Breast epithelium (tissue), 4 donors: ENCODE results near the gene LEP. TPM values are rescaled to one million over a fixed set of nuclear protein-coding genes. Genes with fewer than 3 reads are reported as not detected.
A peak's percentile ranks its signal among the peaks of the same experiment; 100 is the strongest.

Experiments used
- DNase-seq, 2 donors: peaks; one replicate each; pipeline ENCODE4 v3.0.0-alpha.2; 2019; ENCODE audit warnings: low spot score in 2 of 2
- H3K27ac ChIP-seq, 2 donors: fragments of 200-600 bp; sonication (generic) in 1 of 2; one replicate each; pipeline ENCODE4 v1.5.1; 2016 to 2019; ENCODE audit warnings: mild to moderate bottlenecking in 1 of 2
- H3K27me3 ChIP-seq, 2 donors: fragments of 200-600 bp; sonication (generic) in 1 of 2; one replicate each; pipeline versions ENCODE4 v1.5.1 to v1.6.0; 2017 to 2019; ENCODE audit warnings: control low read depth in 1 of 2, mild to moderate bottlenecking in 1 of 2
- H3K36me3 ChIP-seq: fragments of 200-600 bp; one replicate; pipeline ENCODE4 v1.5.1; 2019
- H3K4me1 ChIP-seq, 2 donors: fragments of 200-600 bp; sonication (generic); one replicate each; pipeline ENCODE4 v1.5.1; 2016 to 2019; ENCODE audit warnings: control low read depth in 1 of 2
- H3K4me3 ChIP-seq, 3 donors: fragments of 200-600 bp; sonication (generic); 1 replicate in 2 of 3; 2 replicates in 1 of 3; pipeline ENCODE4 v1.5.1; 2016 to 2019; ENCODE audit warnings: mild to moderate bottlenecking in 3 of 3, moderate library complexity in 2 of 3
- H3K9me3 ChIP-seq, 2 donors: fragments of 200-600 bp; sonication (generic) in 1 of 2; one replicate each; pipeline ENCODE4 v1.5.1; 2016 to 2019; ENCODE audit warnings: control low read depth in 1 of 2
- CTCF ChIP-seq, 3 donors: fragments of 450-650 bp; IDR thresholded peaks; one replicate each; pipeline ENCODE4 v1.5.1; 2016 to 2017; ENCODE audit warnings: antibody characterized with exemption in 3 of 3, mild to moderate bottlenecking in 3 of 3, moderate library complexity in 3 of 3
- POLR2A ChIP-seq: fragments of 450-650 bp; IDR thresholded peaks from one replicate; pipeline ENCODE4 v1.6.1; 2016; ENCODE audit warnings: antibody characterized with exemption, mild to moderate bottlenecking, moderate library complexity
- POLR2AphosphoS5 ChIP-seq, 3 donors: sonication (generic); formaldehyde crosslinking; IDR thresholded peaks; one replicate each; pipeline ENCODE4 v1.6.1; 2017; ENCODE audit warnings: antibody characterized with exemption in 3 of 3
- intact Hi-C: fragments of 100-400 bp; cut with DNase I; formaldehyde crosslinking; loops from one replicate; pipeline ENCODE4 v1.15.1; 2023; ENCODE audit warnings: low total_unique reads
- total RNA-seq, 3 donors: library from RNA; depleted of rRNA; stranded (reverse); fragments of >200 nt; gene quantifications; one replicate each; pipeline ENCODE4 v1.1.0, GENCODE V29; 2016

LEP gene
- total RNA-seq, 3 donors from 2014 or later: 41.6 to 498 (median 48.2) TPM

DNA sequence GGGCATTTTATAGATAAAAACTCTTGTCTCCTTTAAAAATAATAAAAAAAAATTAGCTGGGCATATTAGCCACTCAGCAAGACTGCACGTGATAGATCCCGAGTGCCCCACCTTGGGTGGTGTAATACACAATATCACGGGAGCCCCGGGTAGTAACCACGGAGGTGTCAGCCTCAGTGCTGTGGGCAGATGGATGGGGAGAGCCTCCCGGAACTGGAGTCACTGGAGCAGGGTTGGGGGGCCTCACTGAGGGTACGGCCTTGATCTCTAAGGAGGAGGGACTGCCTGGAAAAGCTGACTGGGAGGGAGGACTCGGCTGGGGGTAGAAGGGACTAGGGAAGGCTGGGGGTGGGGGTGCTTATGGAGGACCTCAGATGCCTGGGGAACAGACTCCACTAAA, 12.6 kb downstream of the LEP start:
- no peaks in the 10 kb centered on the region for H3K36me3 ChIP-seq
- TF ChIP-seq POLR2AphosphoS5 (IDR thresholded peaks at IDR 0.05) (no peak), POLR2A (no peak), CTCF (IDR thresholded peaks at IDR 0.05) (no peak)
- H3K9me3 ChIP-seq: no peaks in the 10 kb centered on the region
- H3K4me3 ChIP-seq: no peak overlapping the region
- no peaks in the 10 kb centered on the region for H3K27me3 ChIP-seq
- H3K27ac ChIP-seq: no peak overlapping the region
- intact Hi-C loops: no loop called here
- no peak for DNase-seq
- no peaks in the 10 kb centered on the region for H3K4me1 ChIP-seq

DNA sequence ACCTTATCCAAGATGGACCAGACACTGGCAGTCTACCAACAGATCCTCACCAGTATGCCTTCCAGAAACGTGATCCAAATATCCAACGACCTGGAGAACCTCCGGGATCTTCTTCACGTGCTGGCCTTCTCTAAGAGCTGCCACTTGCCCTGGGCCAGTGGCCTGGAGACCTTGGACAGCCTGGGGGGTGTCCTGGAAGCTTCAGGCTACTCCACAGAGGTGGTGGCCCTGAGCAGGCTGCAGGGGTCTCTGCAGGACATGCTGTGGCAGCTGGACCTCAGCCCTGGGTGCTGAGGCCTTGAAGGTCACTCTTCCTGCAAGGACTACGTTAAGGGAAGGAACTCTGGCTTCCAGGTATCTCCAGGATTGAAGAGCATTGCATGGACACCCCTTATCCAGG, 13.4 kb downstream of the LEP start:
- intact Hi-C loops: no loop called here
- H3K4me3 ChIP-seq: no peak overlapping the region
- H3K4me1 ChIP-seq: no peaks in the 10 kb centered on the region
- no peak for TF ChIP-seq POLR2A
- no peak for TF ChIP-seq POLR2AphosphoS5 (IDR thresholded peaks at IDR 0.05)
- no peak for TF ChIP-seq CTCF (IDR thresholded peaks at IDR 0.05)
- DNase-seq: no peak
- H3K9me3 ChIP-seq: no peaks in the 10 kb centered on the region
- no peaks in the 10 kb centered on the region for H3K36me3 ChIP-seq
- H3K27me3 ChIP-seq: no peaks in the 10 kb centered on the region
- H3K27ac ChIP-seq: no peak overlapping the region

- H3K27me3 ChIP-seq: no peaks in the 10 kb centered on the region
- H3K9me3 ChIP-seq: no peaks in the 10 kb centered on the region
- TF ChIP-seq CTCF (IDR thresholded peaks at IDR 0.05) (no peak), POLR2A (no peak), POLR2AphosphoS5 (IDR thresholded peaks at IDR 0.05) (no peak)
- no peaks in the 10 kb centered on the region for H3K4me1 ChIP-seq
- DNase-seq: no peak
- intact Hi-C loops: no loop called here
- no peak overlapping the region for H3K4me3 ChIP-seq
- no peaks in the 10 kb centered on the region for H3K36me3 ChIP-seq
- H3K27ac ChIP-seq: no peak overlapping the region
Measured at GRCh38 chr7:128255271-128255670, 14.2 kb downstream of the LEP start.

GRCh38 chr7:128257458-128257857, 16.4 kb downstream of the LEP start:
- Histone ChIP-seq H3K4me3 (no peak overlapping the region), H3K27ac (no peak overlapping the region), H3K36me3 (no peaks in the 10 kb centered on the region), H3K4me1 (no peaks in the 10 kb centered on the region), H3K9me3 (no peaks in the 10 kb centered on the region), H3K27me3 (no peaks in the 10 kb centered on the region)
- intact Hi-C loops: no loop called here
- TF ChIP-seq POLR2AphosphoS5 (IDR thresholded peaks at IDR 0.05) (no peak), POLR2A (no peak), CTCF (IDR thresholded peaks at IDR 0.05) (no peak)
- DNase-seq: no peak

DNA sequence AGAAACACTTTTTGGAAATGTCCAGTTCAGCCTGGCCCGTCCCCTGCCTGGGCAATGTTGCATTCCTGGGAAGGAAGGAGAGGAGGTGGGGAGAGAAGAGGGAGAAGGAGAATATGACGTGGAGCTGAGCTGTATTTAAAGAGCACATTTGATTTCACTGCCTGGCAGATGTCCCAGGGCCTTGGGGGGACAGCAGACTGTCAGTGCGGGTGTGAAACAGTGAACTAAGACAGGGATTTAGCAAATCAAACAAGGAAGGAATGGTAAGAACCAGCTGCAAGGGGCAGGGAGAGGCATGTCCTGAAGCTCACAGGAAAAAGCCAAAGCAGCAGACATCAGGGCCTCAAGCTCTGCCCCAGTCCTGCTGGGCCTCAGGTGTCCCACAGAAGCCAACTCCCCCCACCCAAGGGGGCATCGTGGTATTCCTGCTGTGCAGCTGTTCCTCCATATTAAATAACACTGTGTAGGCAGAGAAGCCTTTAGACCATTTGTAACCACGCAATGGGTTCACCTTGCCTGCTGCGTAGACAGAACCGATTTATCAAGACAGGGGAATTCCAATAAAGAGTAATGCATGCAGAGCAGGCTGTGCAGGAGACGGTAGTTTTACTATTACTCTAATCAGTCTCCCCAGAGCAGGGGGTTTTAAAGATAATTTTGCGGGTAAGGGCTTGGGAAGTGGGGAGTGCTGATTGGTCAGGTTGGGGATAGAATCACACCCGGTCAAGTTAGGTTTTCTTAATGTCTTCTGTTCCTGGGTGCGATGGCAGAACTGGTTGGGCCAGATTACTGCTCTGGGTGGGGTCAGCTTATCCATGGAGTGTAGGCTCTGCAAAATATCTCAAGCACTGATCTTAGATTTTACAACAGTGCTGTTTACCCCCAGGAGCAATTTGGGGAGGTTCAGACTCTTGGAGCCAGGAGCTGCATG, 18.3 kb downstream of the LEP start:
- DNase-seq: no peak
- no peaks in the 10 kb centered on the region for H3K36me3 ChIP-seq
- H3K4me3 ChIP-seq: no peak overlapping the region
- no peaks in the 10 kb centered on the region for H3K27me3 ChIP-seq
- intact Hi-C loops: no loop called here
- no peaks in the 10 kb centered on the region for H3K9me3 ChIP-seq
- H3K27ac ChIP-seq: peak overlapping the region; percentile 31 to 61
- TF ChIP-seq POLR2AphosphoS5 (IDR thresholded peaks at IDR 0.05) (no peak), POLR2A (no peak), CTCF (IDR thresholded peaks at IDR 0.05) (no peak)
- H3K4me1 ChIP-seq: no peaks in the 10 kb centered on the region
